Measurements from ENCODE around the gene FHOD3.

Gene FHOD3

GRCh38 chr18:36295214-36295613, 2.3 kb upstream of the FHOD3 start:
- FAIRE-seq (no peak), DNase-seq (ENCODE audit: insufficient read length, low spot score) (no peak)
- TF ChIP-seq CTCF (IDR thresholded peaks at IDR 0.05; ENCODE audit: insufficient read depth, missing control alignments) = no peak

- no peak for TF ChIP-seq CTCF (IDR thresholded peaks at IDR 0.05; ENCODE audit: insufficient read depth, missing control alignments)
- peak; percentile 61 for FAIRE-seq
These were observed 1.6 kb upstream of the FHOD3 start for GRCh38 chr18:36295880-36296301.

GRCh38 chr18:36296650-36297416, 680 bp upstream of the FHOD3 start:
- FAIRE-seq (peak; percentile 68), DNase-seq (ENCODE audit: insufficient read length, low spot score) (peak; percentile 47)
- peak; percentile 69 for TF ChIP-seq CTCF (IDR thresholded peaks at IDR 0.05; ENCODE audit: insufficient read depth, missing control alignments)

More at GRCh38 chr18:36295880-36296301, 1.6 kb upstream of the FHOD3 start:
- peak; percentile 35 for DNase-seq (ENCODE audit: insufficient read length, low spot score)

GRCh38 chr18:36298126-36298741, 721 bp downstream of the FHOD3 start:
- DNase-seq (ENCODE audit: insufficient read length, low spot score) = no peak
- no peak for FAIRE-seq
- TF ChIP-seq CTCF (IDR thresholded peaks at IDR 0.05; ENCODE audit: insufficient read depth, missing control alignments) = no peak

GRCh38 chr18:36299015-36299414, 1.5 kb downstream of the FHOD3 start:
- no peak for TF ChIP-seq CTCF (IDR thresholded peaks at IDR 0.05; ENCODE audit: insufficient read depth, missing control alignments)
- DNase-seq (ENCODE audit: insufficient read length, low spot score) = no peak
- FAIRE-seq = peak; percentile 93

- no peak for DNase-seq (ENCODE audit: insufficient read length, low spot score)
- no peak for FAIRE-seq
- no peak for TF ChIP-seq CTCF (IDR thresholded peaks at IDR 0.05; ENCODE audit: insufficient read depth, missing control alignments)
These were observed 2.7 kb downstream of the FHOD3 start for GRCh38 chr18:36300211-36300610.

GRCh38 chr18:36301884-36302283, 4.4 kb downstream of the FHOD3 start:
- FAIRE-seq = no peak
- no peak for TF ChIP-seq CTCF (IDR thresholded peaks at IDR 0.05; ENCODE audit: insufficient read depth, missing control alignments)
- no peak for DNase-seq (ENCODE audit: insufficient read length, low spot score)
